Kidney epithelial cell (primary cell): ENCODE data around the gene ABR. TPM values are rescaled to one million over a fixed set of nuclear protein-coding genes. Genes with fewer than 3 reads are reported as not detected.

Source experiments
- DNase-seq: peaks from one replicate; pipeline ENCODE4 v3.0.0-alpha.2; 2010; ENCODE audit warnings: low read depth
- H3K27me3 ChIP-seq: 2 replicates; pipeline ENCODE4 v1.6.0; 2011; ENCODE audit warnings: low read length; ENCODE audit not compliant: control insufficient read depth, insufficient read depth
- H3K36me3 ChIP-seq: 2 replicates; pipeline ENCODE4 v1.5.1; 2011; ENCODE audit warnings: low read length; ENCODE audit not compliant: control insufficient read depth, insufficient read depth
- H3K4me3 ChIP-seq: 2 replicates; pipeline ENCODE4 v1.5.1; 2011; ENCODE audit warnings: low read depth, mild to moderate bottlenecking, control low read depth, low read length
- total RNA-seq: library from RNA; depleted of rRNA; stranded (reverse); fragments of >200 nt; gene quantifications from 2 replicates; pipeline ENCODE4 v1.2.3, GENCODE V29; 2015
- TF ChIP-seq, protein P1 (sequence below): IDR thresholded peaks from 2 replicates; pipeline ENCODE4 v1.5.1; 2011; ENCODE audit warnings: mild to moderate bottlenecking, moderate library complexity, low read length, control low read depth, inconsistent platforms; ENCODE audit not compliant: insufficient read depth, poor library complexity, severe bottlenecking

Gene ABR
- total RNA-seq, 1 donor from 2014 or later: 141 TPM

DNA sequence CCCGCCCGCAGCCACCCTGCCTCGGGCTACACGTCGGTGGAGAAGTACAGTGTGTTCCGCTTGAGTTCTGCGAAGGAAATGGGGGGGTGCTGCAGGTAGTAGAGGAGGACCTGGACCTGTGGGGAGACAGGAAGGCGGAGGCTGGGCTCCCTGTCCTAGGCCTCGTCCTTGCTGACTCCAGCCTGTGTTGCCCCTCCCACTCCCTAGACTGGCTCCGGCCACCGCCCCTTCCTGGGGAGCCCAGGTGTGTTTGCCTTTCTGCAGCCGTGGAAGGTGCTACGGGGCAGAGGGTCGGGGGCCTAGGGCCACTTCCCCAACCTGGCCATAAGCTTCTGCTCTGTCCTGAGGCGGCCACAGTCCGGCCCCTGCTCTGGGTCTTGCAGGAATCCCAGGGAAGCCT, 173.7 kb downstream of the ABR start:
- Histone ChIP-seq H3K4me3 (no peak overlapping the region), H3K27me3 (no peaks in the 10 kb centered on the region), H3K36me3 (peaks cover 2% of the 10 kb centered on the region)
- TF ChIP-seq, protein P1, sequence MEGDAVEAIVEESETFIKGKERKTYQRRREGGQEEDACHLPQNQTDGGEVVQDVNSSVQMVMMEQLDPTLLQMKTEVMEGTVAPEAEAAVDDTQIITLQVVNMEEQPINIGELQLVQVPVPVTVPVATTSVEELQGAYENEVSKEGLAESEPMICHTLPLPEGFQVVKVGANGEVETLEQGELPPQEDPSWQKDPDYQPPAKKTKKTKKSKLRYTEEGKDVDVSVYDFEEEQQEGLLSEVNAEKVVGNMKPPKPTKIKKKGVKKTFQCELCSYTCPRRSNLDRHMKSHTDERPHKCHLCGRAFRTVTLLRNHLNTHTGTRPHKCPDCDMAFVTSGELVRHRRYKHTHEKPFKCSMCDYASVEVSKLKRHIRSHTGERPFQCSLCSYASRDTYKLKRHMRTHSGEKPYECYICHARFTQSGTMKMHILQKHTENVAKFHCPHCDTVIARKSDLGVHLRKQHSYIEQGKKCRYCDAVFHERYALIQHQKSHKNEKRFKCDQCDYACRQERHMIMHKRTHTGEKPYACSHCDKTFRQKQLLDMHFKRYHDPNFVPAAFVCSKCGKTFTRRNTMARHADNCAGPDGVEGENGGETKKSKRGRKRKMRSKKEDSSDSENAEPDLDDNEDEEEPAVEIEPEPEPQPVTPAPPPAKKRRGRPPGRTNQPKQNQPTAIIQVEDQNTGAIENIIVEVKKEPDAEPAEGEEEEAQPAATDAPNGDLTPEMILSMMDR: no peak
- no peak for DNase-seq

- DNase-seq: no peak
- TF ChIP-seq, protein P1: no peak
These were observed 174.3 kb downstream of the ABR start for GRCh38 chr17:1005361-1005946.

GRCh38 chr17:1004769-1005295, 174.9 kb downstream of the ABR start:
- Histone ChIP-seq H3K27me3 (no peaks in the 10 kb centered on the region), H3K36me3 (peaks cover 4% of the 10 kb centered on the region), H3K4me3 (no peak overlapping the region)
- TF ChIP-seq, protein P1: no peak
- no peak for DNase-seq

More at GRCh38 chr17:1005361-1005946, 174.3 kb downstream of the ABR start:
- peaks cover 4% of the 10 kb centered on the region for H3K36me3 ChIP-seq
- H3K27me3 ChIP-seq: no peaks in the 10 kb centered on the region
- H3K4me3 ChIP-seq: no peak overlapping the region

- H3K36me3 ChIP-seq: peaks cover 7% of the 10 kb centered on the region
- H3K27me3 ChIP-seq: no peaks in the 10 kb centered on the region
- H3K4me3 ChIP-seq: no peak overlapping the region
- DNase-seq: no peak
- TF ChIP-seq, protein P1: no peak
These were observed 175.6 kb downstream of the ABR start for GRCh38 chr17:1003972-1004768.

DNA sequence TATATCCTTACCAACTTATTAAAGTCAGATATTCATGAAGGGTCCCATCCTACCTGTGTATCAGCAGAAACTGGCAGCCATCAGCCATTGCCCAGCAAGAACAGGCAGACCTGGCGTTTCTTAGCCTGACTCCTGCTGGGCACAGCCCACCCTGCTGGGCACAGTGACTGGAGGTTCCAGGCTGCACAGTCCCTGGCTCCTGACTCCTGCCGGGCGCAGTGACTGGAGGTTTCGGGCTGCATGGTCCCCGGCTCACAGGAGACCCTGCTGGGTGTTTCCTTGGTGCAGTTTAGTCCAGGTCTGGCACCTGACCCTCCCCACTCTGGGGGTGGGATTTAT, 176.2 kb downstream of the ABR start:
- peaks cover 7% of the 10 kb centered on the region for H3K36me3 ChIP-seq
- H3K4me3 ChIP-seq: no peak overlapping the region
- TF ChIP-seq, protein P1: no peak
- no peaks in the 10 kb centered on the region for H3K27me3 ChIP-seq
- no peak for DNase-seq
